ENCODE data around the gene RNFT2. TPM values are rescaled to one million over a fixed set of nuclear protein-coding genes. Genes with fewer than 3 reads are reported as not detected.

Gene RNFT2
- total RNA-seq, 1 experiment from 2014 or later: 34.9 TPM

- no peaks in the 10 kb centered on the region for H3K9me3 ChIP-seq (ENCODE audit: control insufficient read depth in 1 of 2, insufficient read depth in 1 of 2, low read depth in 1 of 2, low read length in 2 of 2)
- ChIA-PET CTCF (no interaction called here), RAD21 (ENCODE audit: low non-redundant PET in 1 of 2, low total read pairs in 2 of 2, uncharacterized antibody in 2 of 2, unreplicated experiment in 2 of 2) (no interaction called here), POLR2A (no interaction called here)
- TF ChIP-seq JUND (IDR thresholded peaks at IDR 0.05): no peak
- TF ChIP-seq SIN3A (IDR thresholded peaks at IDR 0.05; ENCODE audit: low read depth): no peak
- TF ChIP-seq SRF (IDR thresholded peaks at IDR 0.05; ENCODE audit: low read depth): no peak
- TF ChIP-seq CEBPB (IDR thresholded peaks at IDR 0.05; ENCODE audit: low read depth): no peak
- TF ChIP-seq, protein P1, sequence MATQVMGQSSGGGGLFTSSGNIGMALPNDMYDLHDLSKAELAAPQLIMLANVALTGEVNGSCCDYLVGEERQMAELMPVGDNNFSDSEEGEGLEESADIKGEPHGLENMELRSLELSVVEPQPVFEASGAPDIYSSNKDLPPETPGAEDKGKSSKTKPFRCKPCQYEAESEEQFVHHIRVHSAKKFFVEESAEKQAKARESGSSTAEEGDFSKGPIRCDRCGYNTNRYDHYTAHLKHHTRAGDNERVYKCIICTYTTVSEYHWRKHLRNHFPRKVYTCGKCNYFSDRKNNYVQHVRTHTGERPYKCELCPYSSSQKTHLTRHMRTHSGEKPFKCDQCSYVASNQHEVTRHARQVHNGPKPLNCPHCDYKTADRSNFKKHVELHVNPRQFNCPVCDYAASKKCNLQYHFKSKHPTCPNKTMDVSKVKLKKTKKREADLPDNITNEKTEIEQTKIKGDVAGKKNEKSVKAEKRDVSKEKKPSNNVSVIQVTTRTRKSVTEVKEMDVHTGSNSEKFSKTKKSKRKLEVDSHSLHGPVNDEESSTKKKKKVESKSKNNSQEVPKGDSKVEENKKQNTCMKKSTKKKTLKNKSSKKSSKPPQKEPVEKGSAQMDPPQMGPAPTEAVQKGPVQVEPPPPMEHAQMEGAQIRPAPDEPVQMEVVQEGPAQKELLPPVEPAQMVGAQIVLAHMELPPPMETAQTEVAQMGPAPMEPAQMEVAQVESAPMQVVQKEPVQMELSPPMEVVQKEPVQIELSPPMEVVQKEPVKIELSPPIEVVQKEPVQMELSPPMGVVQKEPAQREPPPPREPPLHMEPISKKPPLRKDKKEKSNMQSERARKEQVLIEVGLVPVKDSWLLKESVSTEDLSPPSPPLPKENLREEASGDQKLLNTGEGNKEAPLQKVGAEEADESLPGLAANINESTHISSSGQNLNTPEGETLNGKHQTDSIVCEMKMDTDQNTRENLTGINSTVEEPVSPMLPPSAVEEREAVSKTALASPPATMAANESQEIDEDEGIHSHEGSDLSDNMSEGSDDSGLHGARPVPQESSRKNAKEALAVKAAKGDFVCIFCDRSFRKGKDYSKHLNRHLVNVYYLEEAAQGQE (IDR thresholded peaks at IDR 0.05; ENCODE audit: low read depth): no peak
- no peak for TF ChIP-seq CTCF (IDR thresholded peaks at IDR 0.05 in 2 of 3, conservative IDR thresholded peaks at IDR 0.05 in 1 of 3; ENCODE audit: borderline replicate concordance in 1 of 3, insufficient read depth in 1 of 3, low read depth in 2 of 3, low read length in 2 of 3)
- no peak for TF ChIP-seq RAD21 (IDR thresholded peaks at IDR 0.05; ENCODE audit: low read depth)
- TF ChIP-seq POLR2AphosphoS5 (IDR thresholded peaks at IDR 0.05; ENCODE audit: low read depth, low read length): no peak
- TF ChIP-seq POLR2A (IDR thresholded peaks at IDR 0.05; ENCODE audit: borderline replicate concordance, extremely low read depth, insufficient read depth, insufficient read length): no peak
- no peak for TF ChIP-seq SP1 (IDR thresholded peaks at IDR 0.05; ENCODE audit: low read depth)
- no peak for TF ChIP-seq ZFX (IDR thresholded peaks at IDR 0.05)
- TF ChIP-seq EGR1 (IDR thresholded peaks at IDR 0.05; ENCODE audit: low read depth): no peak
- TF ChIP-seq, protein P2, sequence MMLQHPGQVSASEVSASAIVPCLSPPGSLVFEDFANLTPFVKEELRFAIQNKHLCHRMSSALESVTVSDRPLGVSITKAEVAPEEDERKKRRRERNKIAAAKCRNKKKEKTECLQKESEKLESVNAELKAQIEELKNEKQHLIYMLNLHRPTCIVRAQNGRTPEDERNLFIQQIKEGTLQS (IDR thresholded peaks at IDR 0.05): no peak
- no peak for TF ChIP-seq CBX3 (IDR thresholded peaks at IDR 0.05; ENCODE audit: low read depth)
- no peak for TF ChIP-seq ELF1 (IDR thresholded peaks at IDR 0.05; ENCODE audit: borderline replicate concordance, low read depth)
- no peak for TF ChIP-seq TCF7L2 (IDR thresholded peaks at IDR 0.05; ENCODE audit: borderline replicate concordance, extremely low read depth, insufficient read depth, insufficient read length)
- no peak for TF ChIP-seq FOSL1 (IDR thresholded peaks at IDR 0.05; ENCODE audit: low read depth)
- no peak for TF ChIP-seq YY1 (IDR thresholded peaks at IDR 0.05; ENCODE audit: extremely low read depth, insufficient replicate concordance, low read depth, low read length)
- TF ChIP-seq EZH2phosphoT487 (IDR thresholded peaks at IDR 0.05; ENCODE audit: borderline replicate concordance): no peak
- H3K79me2 ChIP-seq (ENCODE audit: insufficient read depth, low read length): no peaks in the 10 kb centered on the region
- H3K36me3 ChIP-seq (ENCODE audit: control insufficient read depth in 1 of 2, insufficient read depth in 2 of 2, low read length in 2 of 2): peaks cover 0 to 10% of the 10 kb centered on the region in 2 experiments; a peak in 2 of 4 replicates
- ATAC-seq (no peak), DNase-seq (ENCODE audit: low read depth, low spot score) (no peak)
- H3K4me3 ChIP-seq (replicated peaks in 1 of 2; ENCODE audit: low read depth in 1 of 2, low read length in 2 of 2): no peak overlapping the region
- no peak overlapping the region for H3K27ac ChIP-seq (ENCODE audit: low read depth, low read length)
- no peaks in the 10 kb centered on the region for H3K9me2 ChIP-seq (ENCODE audit: insufficient read depth)
- BruUV-seq (replicated peaks): no TSS peak
- intact Hi-C loops (cut with micrococcal nuclease): no loop called here
- no peaks in the 10 kb centered on the region for H3K4me1 ChIP-seq (ENCODE audit: control insufficient read depth in 1 of 2, insufficient read depth in 2 of 2, low read length in 2 of 2)
- H3K9ac ChIP-seq (ENCODE audit: low read length): no peak overlapping the region
- H3K27me3 ChIP-seq (ENCODE audit: insufficient read depth, low read length): no peaks in the 10 kb centered on the region
- H4K20me1 ChIP-seq (ENCODE audit: insufficient read depth): no peaks in the 10 kb centered on the region
- no peak overlapping the region for H3K4me2 ChIP-seq (ENCODE audit: low read length)
- H2AFZ ChIP-seq (ENCODE audit: low read depth, low read length, poor library complexity, severe bottlenecking): no peak overlapping the region
Observed at GRCh38 chr12:116837097-116837496, 99.0 kb downstream of the RNFT2 start.

All from HCT116 (cell line).